Measurements from ENCODE around the gene GJB3.

- TF ChIP-seq CTCF (optimal IDR thresholded peaks at IDR 0.05 in 1 of 3, IDR thresholded peaks at IDR 0.05 in 1 of 3, conservative IDR thresholded peaks at IDR 0.05 in 1 of 3; ENCODE audit: extremely low read depth in 1 of 3, insufficient read depth in 2 of 3, low read length in 3 of 3) (no peak), EZH2 (IDR thresholded peaks at IDR 0.05; ENCODE audit: low read length) (no peak)
Observed at GRCh38 chr1:34794790-34795180, 13.8 kb downstream of the GJB3 start.

Measured in keratinocyte (primary cell).